WERI-Rb-1 (cell line): ENCODE measurements around the gene ING4.

Source experiments
- DNase-seq: peaks from one replicate; pipeline ENCODE4 v3.0.0-alpha.2; 2020
- H3K27ac ChIP-seq: fragments of 250-450 bp; sonication (Bioruptor Pico); 2 replicates; pipeline ENCODE4 v1.5.1; 2020; ENCODE audit warnings: mild to moderate bottlenecking, moderate library complexity
- H3K27me3 ChIP-seq: fragments of 250-450 bp; sonication (Bioruptor Pico); 2 replicates; pipeline ENCODE4 v1.5.1; 2021; ENCODE audit warnings: mild to moderate bottlenecking, low read depth, moderate library complexity; ENCODE audit not compliant: insufficient read depth, severe bottlenecking
- H3K36me3 ChIP-seq: fragments of 250-450 bp; sonication (Bioruptor Pico); 2 replicates; pipeline ENCODE4 v1.5.1; 2020; ENCODE audit warnings: mild to moderate bottlenecking, moderate library complexity
- H3K4me3 ChIP-seq: 2 replicates; pipeline ENCODE4 v1.5.1; 2011; ENCODE audit warnings: low read depth, mild to moderate bottlenecking, control low read depth, low read length
- H3K9me3 ChIP-seq: fragments of 250-450 bp; sonication (Bioruptor Pico); 2 replicates; pipeline ENCODE4 v1.5.1; 2021; ENCODE audit warnings: mild to moderate bottlenecking, moderate library complexity; ENCODE audit not compliant: severe bottlenecking
- CTCF ChIP-seq: IDR thresholded peaks from 2 replicates; pipeline ENCODE4 v1.5.1; 2011; ENCODE audit warnings: low read depth, mild to moderate bottlenecking, control low read depth, inconsistent platforms, low read length

Gene ING4

GRCh38 chr12:6605421-6606330, 57.2 kb downstream of the ING4 start:
- H3K27me3 ChIP-seq: no peaks in the 10 kb centered on the region
- H3K27ac ChIP-seq: peak overlapping the region; percentile 90
- DNase-seq: no peak
- H3K9me3 ChIP-seq: peaks cover 4% of the 10 kb centered on the region
- peaks cover 50% of the 10 kb centered on the region for H3K36me3 ChIP-seq
- no peak for TF ChIP-seq CTCF
- peak overlapping the region; percentile 54 for H3K4me3 ChIP-seq

GRCh38 chr12:6604259-6605029, 58.5 kb downstream of the ING4 start:
- no peak for DNase-seq
- H3K27ac ChIP-seq: no peak overlapping the region; the same call in none of the 2 replicates
- TF ChIP-seq CTCF: no peak
- no peak overlapping the region; the same call in 1 of the 2 replicates for H3K4me3 ChIP-seq
- no peaks in the 10 kb centered on the region for H3K27me3 ChIP-seq
- H3K9me3 ChIP-seq: peaks cover 4% of the 10 kb centered on the region
- peaks cover 63% of the 10 kb centered on the region for H3K36me3 ChIP-seq

GRCh38 chr12:6603095-6603567, 59.8 kb downstream of the ING4 start:
- Histone ChIP-seq H3K4me3 (no peak overlapping the region), H3K36me3 (peaks cover 76% of the 10 kb centered on the region), H3K27me3 (no peaks in the 10 kb centered on the region), H3K27ac (peak overlapping the region; percentile 65), H3K9me3 (no peaks in the 10 kb centered on the region)
- DNase-seq: peak; percentile 90
- no peak for TF ChIP-seq CTCF

GRCh38 chr12:6602526-6602925, 60.4 kb downstream of the ING4 start:
- no peak overlapping the region for H3K4me3 ChIP-seq
- H3K27me3 ChIP-seq: no peaks in the 10 kb centered on the region
- peaks cover 82% of the 10 kb centered on the region for H3K36me3 ChIP-seq
- no peaks in the 10 kb centered on the region for H3K9me3 ChIP-seq
- TF ChIP-seq CTCF: no peak
- H3K27ac ChIP-seq: peak overlapping the region; percentile 65
- no peak for DNase-seq
